Epithelial cell of proximal tubule (primary cell): ENCODE results near the gene HOXB1. TPM values are rescaled to one million over a fixed set of nuclear protein-coding genes. Genes with fewer than 3 reads are reported as not detected.

ENCODE experiments used
- DNase-seq: peaks from one replicate; pipeline ENCODE4 v3.0.0-alpha.2; 2011; ENCODE audit warnings: low read depth
- H3K4me3 ChIP-seq: 2 replicates; pipeline ENCODE4 v1.5.1; 2011; ENCODE audit warnings: low read depth, mild to moderate bottlenecking, low read length
- CTCF ChIP-seq: conservative IDR thresholded peaks from 2 replicates; pipeline ENCODE4 v1.5.1; 2012; ENCODE audit warnings: low read depth, mild to moderate bottlenecking, low read length
- total RNA-seq: library from RNA; depleted of rRNA; stranded (reverse); fragments of >200 nt; gene quantifications from 2 replicates; pipeline ENCODE4 v1.2.3, GENCODE V29; 2015

The HOXB1 gene
- total RNA-seq, 1 donor from 2014 or later = not detected

- DNase-seq = no peak
- no peak for TF ChIP-seq CTCF
- peak overlapping the region; percentile 15 for H3K4me3 ChIP-seq
Measured at GRCh38 chr17:48552466-48553189, 21.8 kb upstream of the HOXB1 start.

- TF ChIP-seq CTCF = no peak
- DNase-seq = no peak
- H3K4me3 ChIP-seq = peak overlapping the region; percentile 5
Measured at GRCh38 chr17:48551596-48552465, 21.0 kb upstream of the HOXB1 start.

- DNase-seq = no peak
- H3K4me3 ChIP-seq = no peak overlapping the region
- no peak for TF ChIP-seq CTCF
Measured at GRCh38 chr17:48551214-48551555, 20.4 kb upstream of the HOXB1 start.

- no peak for DNase-seq
- no peak for TF ChIP-seq CTCF
- peak overlapping the region; percentile 9 for H3K4me3 ChIP-seq
Measured at GRCh38 chr17:48550502-48551213, 19.8 kb upstream of the HOXB1 start.

GRCh38 chr17:48549914-48550501, 19.2 kb upstream of the HOXB1 start:
- H3K4me3 ChIP-seq = peak overlapping the region; percentile 9
- TF ChIP-seq CTCF = peak; percentile 23
- no peak for DNase-seq

- TF ChIP-seq CTCF = no peak
- H3K4me3 ChIP-seq = no peak overlapping the region
- no peak for DNase-seq
Measured at GRCh38 chr17:48549281-48549630, 18.4 kb upstream of the HOXB1 start.
